ENCODE measurements around the gene CD151. TPM values are rescaled to one million over a fixed set of nuclear protein-coding genes. Genes with fewer than 3 reads are reported as not detected.
A peak's percentile ranks its signal among the peaks of the same experiment; 100 is the strongest.

CD151 gene
- total and polyA plus RNA-seq, 9 donors = 133 to 178 (median 147) TPM

DNA sequence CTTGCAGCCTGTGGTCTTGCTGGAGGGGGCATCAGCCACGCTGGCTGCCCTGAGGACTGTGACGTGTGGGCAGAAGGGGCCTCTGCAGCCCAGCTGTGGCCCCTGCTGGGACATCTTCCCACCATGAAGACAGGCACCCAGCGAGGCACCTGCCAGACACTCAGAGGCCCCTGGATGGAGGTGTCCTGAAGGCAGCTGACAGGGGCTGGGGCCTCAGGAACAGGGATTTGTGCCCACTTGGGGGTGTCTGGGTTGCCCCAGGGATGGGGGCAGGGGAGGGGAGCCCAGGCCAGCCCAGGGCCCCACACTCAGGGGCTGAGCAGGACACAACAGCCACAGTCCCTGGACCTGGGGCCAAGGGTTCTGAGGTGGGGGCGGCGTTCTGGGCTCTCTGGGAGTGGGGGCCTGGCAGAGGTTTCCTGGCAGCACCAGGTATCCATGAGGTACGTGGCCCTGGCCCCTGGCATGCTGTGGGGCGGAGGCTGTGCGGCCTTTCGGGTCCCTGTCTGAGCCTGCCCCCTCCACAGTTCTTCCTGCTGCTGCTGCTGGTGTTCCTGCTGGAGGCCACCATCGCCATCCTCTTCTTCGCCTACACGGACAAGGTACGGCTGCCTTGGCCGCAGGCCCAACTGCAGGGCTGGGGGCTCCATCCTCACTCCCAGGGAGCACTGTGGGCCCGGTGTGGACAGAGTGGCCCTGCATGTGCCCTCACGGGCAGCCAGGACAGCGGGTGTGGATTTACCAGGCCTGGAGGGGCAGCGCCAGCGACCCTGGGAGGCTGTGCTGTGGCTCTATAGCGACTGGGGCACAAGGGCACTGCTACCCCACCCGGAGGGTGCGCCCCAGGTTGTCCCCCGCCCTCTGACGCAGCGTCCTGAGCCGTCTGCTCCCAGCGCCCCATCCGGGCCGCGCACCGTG, 31.4 kb downstream of the CD151 start:
- H3K9me3 ChIP-seq (replicated peaks; ENCODE audit: control insufficient read depth, low read depth, low read length) = no peaks in the 10 kb centered on the region
- no peak overlapping the region for H3K27ac ChIP-seq (ENCODE audit: low read length)
- 88% methylated on average over 25 of the region's 31 CpGs for WGBS (ENCODE audit: insufficient coverage)
- H3K36me3 ChIP-seq (ENCODE audit: control insufficient read depth, insufficient read depth, low read length) = peaks cover 37% of the 10 kb centered on the region
- peaks cover 29% of the 10 kb centered on the region for H3K4me1 ChIP-seq (ENCODE audit: control insufficient read depth, insufficient read depth, low read length)
- no peaks in the 10 kb centered on the region for H3K27me3 ChIP-seq (ENCODE audit: control insufficient read depth, insufficient read depth, low read length)
- no peak overlapping the region for H3K4me3 ChIP-seq (ENCODE audit: low read length)
- DNase-seq = no peak

DNA sequence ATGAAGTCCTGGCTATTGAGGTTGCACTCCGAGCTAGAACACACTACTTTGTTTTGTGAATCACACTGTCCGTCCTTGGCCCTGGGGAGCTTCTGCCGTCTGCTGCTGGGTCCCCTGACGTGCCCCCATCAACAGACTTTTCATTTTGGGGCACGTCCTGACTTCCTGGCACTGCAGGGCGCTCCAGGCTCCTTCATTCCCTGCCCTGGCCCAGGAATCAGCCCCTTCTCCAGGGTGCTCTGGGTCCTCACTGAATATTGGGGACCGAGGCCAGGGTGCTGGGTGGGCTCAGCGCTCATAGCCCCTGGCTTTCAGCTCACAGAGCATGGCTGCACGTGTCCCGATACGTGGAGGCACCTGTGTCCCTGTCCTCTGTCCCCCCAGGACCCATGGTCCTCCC, 32.1 kb downstream of the CD151 start:
- no peak for DNase-seq
- Histone ChIP-seq H3K27ac (ENCODE audit: low read length) (no peak overlapping the region), H3K36me3 (ENCODE audit: control insufficient read depth, insufficient read depth, low read length) (peaks cover 43% of the 10 kb centered on the region), H3K4me3 (ENCODE audit: low read length) (no peak overlapping the region), H3K9me3 (replicated peaks; ENCODE audit: control insufficient read depth, low read depth, low read length) (no peaks in the 10 kb centered on the region), H3K27me3 (ENCODE audit: control insufficient read depth, insufficient read depth, low read length) (no peaks in the 10 kb centered on the region), H3K4me1 (ENCODE audit: control insufficient read depth, insufficient read depth, low read length) (peaks cover 23% of the 10 kb centered on the region)
- WGBS (ENCODE audit: insufficient coverage) = 67% methylated on average over 8 of the region's 11 CpGs

DNA sequence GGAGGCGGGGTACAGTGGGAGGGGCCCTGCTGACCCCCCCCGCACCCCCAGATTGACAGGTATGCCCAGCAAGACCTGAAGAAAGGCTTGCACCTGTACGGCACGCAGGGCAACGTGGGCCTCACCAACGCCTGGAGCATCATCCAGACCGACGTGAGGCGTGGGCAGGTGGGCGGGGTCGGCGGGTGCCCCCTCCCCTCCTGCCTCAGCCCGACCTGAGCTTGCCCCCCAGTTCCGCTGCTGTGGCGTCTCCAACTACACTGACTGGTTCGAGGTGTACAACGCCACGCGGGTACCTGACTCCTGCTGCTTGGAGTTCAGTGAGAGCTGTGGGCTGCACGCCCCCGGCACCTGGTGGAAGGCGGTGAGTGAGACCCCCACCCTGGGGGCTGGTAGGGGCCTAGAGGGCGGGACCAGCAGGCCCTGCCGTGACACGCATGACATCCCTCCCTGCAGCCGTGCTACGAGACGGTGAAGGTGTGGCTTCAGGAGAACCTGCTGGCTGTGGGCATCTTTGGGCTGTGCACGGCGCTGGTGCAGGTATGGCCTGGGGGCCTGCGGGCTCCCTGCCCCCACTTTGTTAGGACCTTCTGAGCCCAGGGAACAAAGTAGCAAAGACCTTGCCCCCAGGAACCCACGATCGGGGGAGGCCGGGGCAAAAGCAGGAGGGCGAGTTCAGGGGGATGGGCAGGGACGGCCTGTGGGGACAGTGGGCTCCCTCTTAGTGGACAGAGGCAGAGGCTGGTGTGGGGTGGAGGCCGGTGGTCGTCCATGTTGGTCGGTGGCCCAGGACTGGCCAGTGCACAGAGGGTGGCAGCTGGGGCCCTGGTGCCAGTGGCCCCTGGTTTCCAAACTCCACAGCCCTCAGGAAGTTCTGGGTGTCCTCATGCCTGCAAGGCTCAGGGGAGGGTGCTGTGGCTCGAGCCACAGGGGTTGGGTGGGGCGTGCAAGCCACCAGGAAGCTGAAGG, 33.0 kb downstream of the CD151 start:
- H3K27me3 ChIP-seq (ENCODE audit: control insufficient read depth, insufficient read depth, low read length) = no peaks in the 10 kb centered on the region
- no peak for DNase-seq
- peaks cover 15% of the 10 kb centered on the region for H3K4me1 ChIP-seq (ENCODE audit: control insufficient read depth, insufficient read depth, low read length)
- peaks cover 46% of the 10 kb centered on the region for H3K36me3 ChIP-seq (ENCODE audit: control insufficient read depth, insufficient read depth, low read length)
- no peak overlapping the region for H3K27ac ChIP-seq (ENCODE audit: low read length)
- no peak overlapping the region for H3K4me3 ChIP-seq (ENCODE audit: low read length)
- H3K9me3 ChIP-seq (replicated peaks; ENCODE audit: control insufficient read depth, low read depth, low read length) = no peaks in the 10 kb centered on the region
- WGBS (ENCODE audit: insufficient coverage) = 71% methylated on average over 35 of the region's 41 CpGs

DNA sequence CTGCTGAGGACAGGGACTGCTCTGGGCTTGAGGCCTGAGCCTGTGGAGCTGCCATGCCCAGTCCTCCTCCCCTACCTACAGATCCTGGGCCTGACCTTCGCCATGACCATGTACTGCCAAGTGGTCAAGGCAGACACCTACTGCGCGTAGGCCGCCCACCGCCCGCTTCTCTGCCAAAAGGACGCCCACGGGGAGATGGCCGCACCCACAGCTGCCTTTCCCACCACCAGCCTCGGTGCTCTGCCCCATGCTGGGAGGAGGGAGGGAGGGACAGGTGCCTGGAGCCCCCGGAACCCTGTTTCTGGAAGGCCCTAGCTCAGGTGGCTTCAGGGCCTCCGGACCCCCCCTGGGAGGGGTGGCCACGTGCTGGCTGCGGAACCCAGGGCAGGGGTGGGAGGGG, 33.7 kb downstream of the CD151 start:
- WGBS (ENCODE audit: insufficient coverage) = 54% methylated on average over 2 of the region's 14 CpGs
- Histone ChIP-seq H3K27ac (ENCODE audit: low read length) (no peak overlapping the region), H3K4me1 (ENCODE audit: control insufficient read depth, insufficient read depth, low read length) (peaks cover 15% of the 10 kb centered on the region), H3K4me3 (ENCODE audit: low read length) (no peak overlapping the region), H3K36me3 (ENCODE audit: control insufficient read depth, insufficient read depth, low read length) (peaks cover 46% of the 10 kb centered on the region), H3K9me3 (replicated peaks; ENCODE audit: control insufficient read depth, low read depth, low read length) (no peaks in the 10 kb centered on the region), H3K27me3 (ENCODE audit: control insufficient read depth, insufficient read depth, low read length) (no peaks in the 10 kb centered on the region)
- no peak for DNase-seq

DNA sequence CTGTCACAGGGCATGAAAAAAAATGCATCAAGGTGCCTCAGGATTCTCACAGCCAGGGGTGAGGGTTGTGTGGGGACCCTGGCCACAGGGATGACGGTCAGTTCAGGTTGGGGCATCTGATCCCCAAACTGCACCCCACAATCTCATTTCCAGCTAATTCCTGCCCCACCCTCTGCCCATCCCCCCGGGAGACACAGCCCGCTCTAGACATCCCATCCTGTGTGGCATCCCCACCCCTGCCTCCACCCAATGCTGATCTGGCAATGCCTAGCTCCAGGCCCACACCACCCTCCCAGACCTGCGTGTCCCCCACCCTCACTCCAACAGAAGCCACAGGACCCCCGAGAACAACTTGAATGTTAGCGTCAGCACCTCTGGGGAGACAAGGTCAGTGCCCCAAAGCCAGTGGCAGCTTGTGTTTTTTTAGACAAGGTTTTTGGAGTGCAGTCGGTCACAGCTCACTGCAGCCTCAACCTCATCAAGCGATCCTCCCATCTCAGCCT, 35.2 kb downstream of the CD151 start:
- no peaks in the 10 kb centered on the region for H3K27me3 ChIP-seq (ENCODE audit: control insufficient read depth, insufficient read depth, low read length)
- peaks cover 46% of the 10 kb centered on the region for H3K36me3 ChIP-seq (ENCODE audit: control insufficient read depth, insufficient read depth, low read length)
- peak; percentile 12 for DNase-seq
- H3K9me3 ChIP-seq (replicated peaks; ENCODE audit: control insufficient read depth, low read depth, low read length) = no peaks in the 10 kb centered on the region
- WGBS (ENCODE audit: insufficient coverage) = 79% methylated on average over 3 of the region's 8 CpGs
- peaks cover 4% of the 10 kb centered on the region for H3K4me1 ChIP-seq (ENCODE audit: control insufficient read depth, insufficient read depth, low read length)
- no peak overlapping the region for H3K4me3 ChIP-seq (ENCODE audit: low read length)
- H3K27ac ChIP-seq (ENCODE audit: low read length) = no peak overlapping the region

DNA sequence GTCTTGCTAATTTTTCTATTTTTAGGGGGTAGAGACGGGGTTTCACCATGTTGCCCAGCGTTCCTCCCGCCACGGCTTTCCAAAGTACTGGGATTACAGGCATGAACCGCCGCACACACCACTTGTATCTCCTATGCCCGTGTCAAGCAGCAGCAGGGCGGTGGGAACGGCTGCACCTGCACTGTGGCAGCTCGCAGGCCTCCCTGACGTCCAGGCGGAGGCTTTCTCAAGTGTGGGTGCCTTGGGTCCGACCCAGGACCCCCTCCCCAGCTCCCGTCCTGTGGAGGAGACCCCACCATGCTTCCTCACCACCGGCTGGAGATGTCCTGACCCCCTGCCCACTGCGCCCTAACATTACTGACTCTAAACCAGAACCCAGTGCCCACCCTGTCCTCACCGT, 35.6 kb downstream of the CD151 start:
- DNase-seq = no peak
- no peaks in the 10 kb centered on the region for H3K27me3 ChIP-seq (ENCODE audit: control insufficient read depth, insufficient read depth, low read length)
- H3K4me3 ChIP-seq (ENCODE audit: low read length) = no peak overlapping the region
- peaks cover 48% of the 10 kb centered on the region for H3K36me3 ChIP-seq (ENCODE audit: control insufficient read depth, insufficient read depth, low read length)
- 90% methylated on average over 16 of the region's 17 CpGs for WGBS (ENCODE audit: insufficient coverage)
- peaks cover 7% of the 10 kb centered on the region for H3K4me1 ChIP-seq (ENCODE audit: control insufficient read depth, insufficient read depth, low read length)
- H3K27ac ChIP-seq (ENCODE audit: low read length) = no peak overlapping the region
- no peaks in the 10 kb centered on the region for H3K9me3 ChIP-seq (replicated peaks; ENCODE audit: control insufficient read depth, low read depth, low read length)

DNA sequence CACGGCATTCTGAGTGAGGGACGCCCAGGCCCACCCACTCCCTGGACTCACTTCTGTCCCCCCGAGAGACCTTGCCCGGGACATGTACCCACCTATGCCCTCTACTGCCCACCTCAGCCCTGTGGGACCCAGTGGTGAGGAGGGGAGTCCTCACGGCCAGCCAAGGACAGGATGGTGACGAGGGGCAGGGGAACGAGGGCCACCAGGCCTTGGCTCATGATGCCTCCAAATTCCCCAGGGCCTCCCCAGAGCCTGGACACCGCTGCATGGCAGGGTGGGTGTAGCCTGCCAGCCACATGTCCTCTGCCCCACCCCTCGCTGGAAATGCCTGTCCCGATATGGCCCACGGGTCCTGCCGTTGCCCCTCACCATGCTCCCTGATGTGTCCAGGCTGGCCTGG, 36.0 kb downstream of the CD151 start:
- Histone ChIP-seq H3K27ac (ENCODE audit: low read length) (no peak overlapping the region), H3K36me3 (ENCODE audit: control insufficient read depth, insufficient read depth, low read length) (peaks cover 46% of the 10 kb centered on the region), H3K4me3 (ENCODE audit: low read length) (no peak overlapping the region), H3K9me3 (replicated peaks; ENCODE audit: control insufficient read depth, low read depth, low read length) (no peaks in the 10 kb centered on the region), H3K4me1 (ENCODE audit: control insufficient read depth, insufficient read depth, low read length) (peaks cover 11% of the 10 kb centered on the region), H3K27me3 (ENCODE audit: control insufficient read depth, insufficient read depth, low read length) (no peaks in the 10 kb centered on the region)
- DNase-seq = no peak
- 71% methylated on average over 8 of the region's 12 CpGs for WGBS (ENCODE audit: insufficient coverage)

DNA sequence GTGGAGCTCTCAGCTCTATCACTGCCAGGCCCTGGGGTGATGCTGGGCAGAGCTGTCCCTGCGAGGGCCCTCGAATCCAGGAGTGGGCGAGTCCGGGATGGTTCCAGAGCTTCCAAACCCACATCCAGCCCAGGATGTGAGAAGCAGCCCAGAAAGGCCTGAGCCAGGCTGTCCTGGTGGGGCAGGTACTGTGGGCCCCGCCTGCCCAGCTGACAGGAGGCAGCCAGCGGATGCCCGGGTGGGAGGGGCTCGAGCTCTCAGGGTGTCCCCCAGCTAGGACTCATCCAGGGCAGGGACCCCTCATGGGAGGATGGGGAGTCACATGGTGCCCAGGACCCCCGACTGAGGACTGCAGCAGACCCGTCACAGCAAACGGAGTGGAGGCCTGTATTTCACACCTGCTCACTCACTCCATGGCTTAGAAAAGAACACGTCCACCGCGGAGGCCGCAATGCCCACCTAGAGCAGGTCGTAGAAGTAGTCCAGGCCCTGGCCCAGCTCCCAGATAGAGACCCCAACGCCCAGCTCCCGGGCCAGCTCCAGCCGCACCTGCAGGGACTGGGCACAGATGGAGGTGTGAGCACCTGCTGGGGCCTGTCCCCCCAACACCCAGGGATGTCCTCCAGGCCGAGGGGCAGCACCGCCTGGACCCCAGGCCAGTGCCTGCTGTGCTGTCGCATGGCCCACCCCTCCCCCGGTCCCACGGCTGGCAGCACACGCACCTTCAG, 36.8 kb downstream of the CD151 start:
- WGBS (ENCODE audit: insufficient coverage) = 81% methylated on average over 22 of the region's 25 CpGs
- Histone ChIP-seq H3K27me3 (ENCODE audit: control insufficient read depth, insufficient read depth, low read length) (no peaks in the 10 kb centered on the region), H3K9me3 (replicated peaks; ENCODE audit: control insufficient read depth, low read depth, low read length) (no peaks in the 10 kb centered on the region), H3K36me3 (ENCODE audit: control insufficient read depth, insufficient read depth, low read length) (peaks cover 48% of the 10 kb centered on the region), H3K27ac (ENCODE audit: low read length) (no peak overlapping the region), H3K4me3 (ENCODE audit: low read length) (no peak overlapping the region), H3K4me1 (ENCODE audit: control insufficient read depth, insufficient read depth, low read length) (peaks cover 17% of the 10 kb centered on the region)
- no peak for DNase-seq

DNA sequence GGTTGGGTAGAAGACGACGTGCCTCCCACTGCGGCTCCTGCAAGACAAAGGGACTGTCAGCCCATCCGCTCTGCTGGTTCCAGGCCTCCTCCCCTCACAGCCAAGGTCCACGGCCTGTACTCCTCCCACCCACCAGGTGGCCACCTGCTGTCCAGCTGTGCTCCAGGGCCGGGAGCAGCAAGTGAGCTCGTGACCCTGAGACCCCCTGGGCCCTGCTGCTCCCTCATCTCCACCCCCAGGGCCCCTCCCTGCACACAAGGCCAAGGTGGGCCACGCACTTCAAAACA, 37.3 kb downstream of the CD151 start:
- Histone ChIP-seq H3K36me3 (ENCODE audit: control insufficient read depth, insufficient read depth, low read length) (peaks cover 53% of the 10 kb centered on the region), H3K4me1 (ENCODE audit: control insufficient read depth, insufficient read depth, low read length) (peaks cover 22% of the 10 kb centered on the region), H3K27ac (ENCODE audit: low read length) (no peak overlapping the region), H3K4me3 (ENCODE audit: low read length) (no peak overlapping the region), H3K9me3 (replicated peaks; ENCODE audit: control insufficient read depth, low read depth, low read length) (no peaks in the 10 kb centered on the region), H3K27me3 (ENCODE audit: control insufficient read depth, insufficient read depth, low read length) (no peaks in the 10 kb centered on the region)
- DNase-seq = no peak
- 34% methylated on average over 8 of the region's 8 CpGs for WGBS (ENCODE audit: insufficient coverage)
